Gastrocnemius medialis (tissue), 4 donors: ENCODE results near the gene IRF7. TPM values are rescaled to one million over a fixed set of nuclear protein-coding genes. Genes with fewer than 3 reads are reported as not detected.

Experiments
- ATAC-seq, 2 donors: fragments of 150-250 bp; one replicate each; pipeline ENCODE4 v1.9.1; 2016
- DNase-seq, 2 donors: peaks; one replicate each; pipeline ENCODE4 v3.0.0-alpha.2; 2019
- H3K27ac ChIP-seq, 4 donors: fragments of 200-600 bp; sonication (generic); 1 replicate in 1 of 4; 2 replicates in 3 of 4; pipeline ENCODE4 v1.5.1; 2016 to 2018; ENCODE audit warnings: mild to moderate bottlenecking in 2 of 4, moderate library complexity in 1 of 4
- H3K27me3 ChIP-seq, 3 donors: fragments of 200-600 bp; sonication (generic) in 2 of 3; 1 replicate in 1 of 3; 2 replicates in 2 of 3; pipeline versions ENCODE4 v1.5.1 to v1.6.0; 2016 to 2019; ENCODE audit warnings: mild to moderate bottlenecking in 1 of 3, moderate library complexity in 1 of 3
- H3K36me3 ChIP-seq, 2 donors: fragments of 200-600 bp; sonication (generic) in 1 of 2; one replicate each; pipeline ENCODE4 v1.5.1; 2017 to 2018
- H3K4me1 ChIP-seq, 2 donors: fragments of 200-600 bp; sonication (generic) in 1 of 2; one replicate each; pipeline ENCODE4 v1.5.1; 2016 to 2017; ENCODE audit warnings: mild to moderate bottlenecking in 2 of 2
- H3K4me3 ChIP-seq, 4 donors: fragments of 200-600 bp; sonication (generic) in 3 of 4; 1 replicate in 1 of 4; 2 replicates in 3 of 4; pipeline ENCODE4 v1.5.1; 2016 to 2019; ENCODE audit warnings: mild to moderate bottlenecking in 2 of 4
- H3K9me3 ChIP-seq, 3 donors: fragments of 200-600 bp; sonication (generic) in 2 of 3; 1 replicate in 1 of 3; 2 replicates in 2 of 3; pipeline ENCODE4 v1.5.1; 2016 to 2019
- POLR2A ChIP-seq, 2 donors: fragments of 450-650 bp; IDR thresholded peaks; one replicate each; pipeline ENCODE4 v1.6.1; 2017; ENCODE audit warnings: antibody characterized with exemption in 2 of 2, mild to moderate bottlenecking in 2 of 2, moderate library complexity in 2 of 2
- in situ Hi-C, 4 donors: fragments of 200-750 bp; cut with MboI; loops; one replicate each; pipeline versions ENCODE4 v1.15.0 to v1.8.0; 2017; ENCODE audit warnings: low sequenced_read_pairs in 4 of 4
- intact Hi-C: fragments of 100-400 bp; cut with DNase I; formaldehyde crosslinking; loops from one replicate; pipeline ENCODE4 v1.15.1; 2023; ENCODE audit warnings: low total_unique reads
- total RNA-seq, 4 donors: library from RNA; depleted of rRNA; stranded (reverse); fragments of >200 nt; gene quantifications; one replicate each; pipeline versions ENCODE4 v1.1.0 to v1.2.3, GENCODE V29; 2016
- TF ChIP-seq, protein P1 (sequence below), 5 experiments: fragments of 450-650 bp in 3 of 5; fragments of 200-600 bp in 2 of 5; sonication (generic) in 2 of 5; IDR thresholded peaks in 4 of 5; conservative IDR thresholded peaks in 1 of 5; 1 replicate in 4 of 5; 2 replicates in 1 of 5; pipeline ENCODE4 v1.5.1; 2016 to 2019; ENCODE audit warnings: antibody characterized with exemption in 5 of 5, mild to moderate bottlenecking in 3 of 5, moderate library complexity in 3 of 5

Gene IRF7
- total RNA-seq, 4 donors from 2014 or later, result 15.5 to 37.1 (median 26.3) TPM

DNA sequence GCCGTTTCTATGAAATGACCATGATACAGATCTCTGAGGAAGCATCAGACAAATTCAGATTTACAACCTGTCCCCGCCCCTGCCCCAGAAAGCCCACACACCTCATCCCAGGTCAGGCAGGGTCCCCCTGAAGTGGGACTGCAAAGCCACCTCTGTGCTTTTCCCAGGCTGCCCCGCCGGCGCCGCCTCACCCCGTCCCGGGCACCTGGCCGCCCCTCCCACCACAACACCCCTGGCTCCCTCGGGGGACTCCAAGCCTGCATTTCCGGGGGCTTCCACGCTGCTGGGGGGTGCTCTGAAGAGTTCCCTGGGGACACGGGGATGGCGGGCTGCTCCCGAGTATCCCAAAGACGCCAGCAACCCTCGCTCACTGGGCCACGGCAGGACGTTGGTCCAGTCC is 44.5 kb upstream of the IRF7 start:
- ATAC-seq (no peak), DNase-seq (no peak)
- Histone ChIP-seq H3K4me1 (peaks cover 1 to 2% of the 10 kb centered on the region in 2 donors), H3K27ac (no peak overlapping the region), H3K27me3 (no peaks in the 10 kb centered on the region), H3K36me3 (peaks cover 0 to 5% of the 10 kb centered on the region in 2 donors), H3K4me3 (no peak overlapping the region), H3K9me3 (no peaks in the 10 kb centered on the region)
- in situ Hi-C loops, result no loop called here
- intact Hi-C loops, result loop anchor here (5.0 kb wide), 1 partner anchor 137 kb away; the partner anchor contains the start of gene SLC25A22
- TF ChIP-seq, protein P1, sequence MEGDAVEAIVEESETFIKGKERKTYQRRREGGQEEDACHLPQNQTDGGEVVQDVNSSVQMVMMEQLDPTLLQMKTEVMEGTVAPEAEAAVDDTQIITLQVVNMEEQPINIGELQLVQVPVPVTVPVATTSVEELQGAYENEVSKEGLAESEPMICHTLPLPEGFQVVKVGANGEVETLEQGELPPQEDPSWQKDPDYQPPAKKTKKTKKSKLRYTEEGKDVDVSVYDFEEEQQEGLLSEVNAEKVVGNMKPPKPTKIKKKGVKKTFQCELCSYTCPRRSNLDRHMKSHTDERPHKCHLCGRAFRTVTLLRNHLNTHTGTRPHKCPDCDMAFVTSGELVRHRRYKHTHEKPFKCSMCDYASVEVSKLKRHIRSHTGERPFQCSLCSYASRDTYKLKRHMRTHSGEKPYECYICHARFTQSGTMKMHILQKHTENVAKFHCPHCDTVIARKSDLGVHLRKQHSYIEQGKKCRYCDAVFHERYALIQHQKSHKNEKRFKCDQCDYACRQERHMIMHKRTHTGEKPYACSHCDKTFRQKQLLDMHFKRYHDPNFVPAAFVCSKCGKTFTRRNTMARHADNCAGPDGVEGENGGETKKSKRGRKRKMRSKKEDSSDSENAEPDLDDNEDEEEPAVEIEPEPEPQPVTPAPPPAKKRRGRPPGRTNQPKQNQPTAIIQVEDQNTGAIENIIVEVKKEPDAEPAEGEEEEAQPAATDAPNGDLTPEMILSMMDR (IDR thresholded peaks at IDR 0.05 in 4 of 5, conservative IDR thresholded peaks at IDR 0.05 in 1 of 5), result no peak
- no peak for TF ChIP-seq POLR2A (IDR thresholded peaks at IDR 0.05)

DNA sequence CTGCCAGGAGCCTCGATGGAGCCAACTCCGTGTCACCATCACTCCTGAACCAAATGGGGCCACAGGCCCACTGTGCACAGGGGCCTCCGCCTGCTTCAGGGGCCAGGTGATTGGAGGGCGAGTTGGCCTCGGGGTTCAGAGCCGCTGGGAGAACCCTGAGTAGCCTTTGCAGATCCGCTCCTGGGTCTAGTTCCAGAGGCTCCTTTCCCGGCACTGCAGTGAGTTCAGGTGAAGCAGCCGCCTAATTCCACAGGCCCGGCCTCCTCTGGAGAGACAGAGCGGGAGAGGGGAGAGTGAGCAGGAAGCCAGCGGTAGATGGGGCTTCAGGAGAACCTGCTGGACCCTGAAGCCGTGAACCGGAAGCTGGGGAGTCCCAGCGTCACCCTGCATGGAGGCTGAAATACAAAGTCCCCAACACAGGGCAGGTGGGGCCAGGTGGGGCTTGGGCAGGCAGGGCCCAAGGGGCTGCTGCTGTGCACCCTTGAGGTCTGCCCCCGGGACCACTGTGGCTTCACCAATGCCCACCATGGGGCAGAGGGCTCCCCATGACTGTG is 43.9 kb upstream of the IRF7 start:
- no peak for ATAC-seq
- no peak overlapping the region for H3K4me3 ChIP-seq
- DNase-seq, result no peak
- intact Hi-C loops (loop anchor here (5.0 kb wide), 1 partner anchor 138 kb away; the partner anchor contains the start of gene SLC25A22), in situ Hi-C loops (no loop called here)
- peaks cover 0 to 5% of the 10 kb centered on the region in 2 donors for H3K36me3 ChIP-seq
- TF ChIP-seq, protein P1 (IDR thresholded peaks at IDR 0.05 in 4 of 5, conservative IDR thresholded peaks at IDR 0.05 in 1 of 5), result no peak
- TF ChIP-seq POLR2A (IDR thresholded peaks at IDR 0.05), result no peak
- no peaks in the 10 kb centered on the region for H3K27me3 ChIP-seq
- H3K4me1 ChIP-seq, result no peaks in the 10 kb centered on the region
- H3K27ac ChIP-seq, result no peak overlapping the region
- no peaks in the 10 kb centered on the region for H3K9me3 ChIP-seq

DNA sequence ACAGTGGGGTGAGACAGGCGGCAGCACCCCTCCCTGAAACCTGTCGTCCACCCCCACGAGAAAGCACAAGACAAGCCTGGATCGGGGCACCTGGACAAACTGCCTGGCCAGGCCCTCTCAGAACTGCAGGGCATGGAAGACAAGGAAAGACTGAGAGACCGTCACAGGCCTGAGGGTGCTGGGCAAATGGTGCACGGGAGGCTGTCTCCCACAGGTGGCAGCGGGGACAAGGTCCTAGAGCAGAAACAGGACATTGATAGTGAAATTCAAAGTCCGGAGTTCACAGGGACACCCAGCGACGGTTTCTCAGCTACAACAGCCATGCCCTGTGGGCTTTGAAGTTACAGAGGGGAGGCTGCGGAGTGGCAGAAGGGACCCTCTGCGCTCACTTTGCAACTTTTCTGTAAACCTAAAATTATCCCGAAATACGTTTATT is 42.0 kb upstream of the IRF7 start:
- H3K4me1 ChIP-seq, result no peaks in the 10 kb centered on the region
- H3K27ac ChIP-seq, result no peak overlapping the region
- no peak for TF ChIP-seq POLR2A (IDR thresholded peaks at IDR 0.05)
- TF ChIP-seq, protein P1 (IDR thresholded peaks at IDR 0.05 in 4 of 5, conservative IDR thresholded peaks at IDR 0.05 in 1 of 5), result no peak
- H3K27me3 ChIP-seq, result no peaks in the 10 kb centered on the region
- in situ Hi-C loops (no loop called here), intact Hi-C loops (no loop called here)
- no peak for ATAC-seq
- no peak for DNase-seq
- no peak overlapping the region for H3K4me3 ChIP-seq
- no peaks in the 10 kb centered on the region for H3K9me3 ChIP-seq
- H3K36me3 ChIP-seq, result peaks cover 0 to 5% of the 10 kb centered on the region in 2 donors

DNA sequence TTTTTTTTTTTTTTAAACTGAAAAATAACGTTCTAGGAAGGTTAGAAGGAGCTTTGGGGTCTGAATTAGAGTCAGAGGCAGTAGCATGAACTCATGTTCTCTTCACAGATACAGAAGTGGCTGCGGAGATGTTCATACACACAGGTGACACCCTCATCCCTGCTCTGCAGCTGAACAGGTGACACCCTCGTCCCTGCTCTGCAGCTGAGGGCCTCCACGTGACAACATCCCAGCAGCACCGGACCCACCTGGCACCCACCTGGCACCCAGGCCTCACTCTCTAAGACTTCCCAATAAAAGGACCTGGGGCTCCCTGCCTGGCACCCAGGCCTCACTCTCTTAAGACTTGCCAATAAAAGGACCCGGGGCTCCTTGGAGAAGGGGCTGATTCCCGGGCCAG is 41.1 kb upstream of the IRF7 start:
- intact Hi-C loops (no loop called here), in situ Hi-C loops (no loop called here)
- Histone ChIP-seq H3K4me3 (no peak overlapping the region), H3K4me1 (no peaks in the 10 kb centered on the region), H3K27ac (no peak overlapping the region), H3K9me3 (no peaks in the 10 kb centered on the region), H3K27me3 (no peaks in the 10 kb centered on the region), H3K36me3 (peaks cover 0 to 5% of the 10 kb centered on the region in 2 donors)
- DNase-seq (no peak), ATAC-seq (no peak)
- TF ChIP-seq, protein P1 (IDR thresholded peaks at IDR 0.05 in 4 of 5, conservative IDR thresholded peaks at IDR 0.05 in 1 of 5), result no peak
- TF ChIP-seq POLR2A (IDR thresholded peaks at IDR 0.05), result no peak

DNA sequence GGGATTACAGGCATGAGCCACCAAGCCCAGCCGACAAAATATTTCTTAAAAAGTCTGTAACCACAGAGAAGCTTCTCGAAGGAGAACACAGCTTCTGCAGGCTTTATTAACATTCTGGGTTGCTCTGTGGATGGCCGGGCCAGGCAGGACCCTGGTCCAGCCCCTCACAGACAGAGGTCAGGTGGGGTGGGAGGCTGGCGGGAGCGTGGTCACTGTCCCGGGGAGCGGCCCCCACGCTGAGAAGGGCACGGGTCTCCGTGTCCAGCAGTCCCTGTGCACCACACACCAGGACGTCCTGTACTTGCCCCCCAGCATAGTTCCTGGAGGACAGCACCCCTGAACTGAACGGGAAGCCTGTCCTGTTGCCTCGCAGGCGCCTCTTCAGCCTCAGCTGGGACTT is 40.7 kb upstream of the IRF7 start:
- TF ChIP-seq, protein P1 (IDR thresholded peaks at IDR 0.05 in 4 of 5, conservative IDR thresholded peaks at IDR 0.05 in 1 of 5), result no peak
- no peak for TF ChIP-seq POLR2A (IDR thresholded peaks at IDR 0.05)
- ATAC-seq, result no peak
- intact Hi-C loops (no loop called here), in situ Hi-C loops (no loop called here)
- Histone ChIP-seq H3K27ac (no peak overlapping the region), H3K9me3 (no peaks in the 10 kb centered on the region), H3K4me1 (no peaks in the 10 kb centered on the region), H3K27me3 (no peaks in the 10 kb centered on the region), H3K36me3 (peaks cover 0 to 5% of the 10 kb centered on the region in 2 donors), H3K4me3 (no peak overlapping the region)
- DNase-seq, result no peak
